Stimulated activated CD8-positive, alpha-beta memory T cell treated with anti-CD3 and anti-CD28 coated beads, Interleukin-7, amount 100 ng/mL, for 24 hours (primary cell): ENCODE results near the gene LIN28B.

Experiments
- DNase-seq: peaks from one replicate; pipeline ENCODE4 v3.0.0-alpha.2; 2020; ENCODE audit warnings: low read depth

Gene LIN28B

GRCh38 chr6:105014954-105015353, 58.0 kb downstream of the LIN28B start:
- no peak for DNase-seq

GRCh38 chr6:105015482-105015881, 58.6 kb downstream of the LIN28B start:
- no peak for DNase-seq

- no peak for DNase-seq
Measured at GRCh38 chr6:105019285-105019684, 62.4 kb downstream of the LIN28B start.

- DNase-seq = no peak
Measured at GRCh38 chr6:105021399-105021798, 64.5 kb downstream of the LIN28B start.

GRCh38 chr6:105022416-105022815, 65.5 kb downstream of the LIN28B start:
- no peak for DNase-seq

GRCh38 chr6:105024803-105025202, 67.9 kb downstream of the LIN28B start:
- DNase-seq = no peak

GRCh38 chr6:105028898-105029297, 72.0 kb downstream of the LIN28B start:
- no peak for DNase-seq

- no peak for DNase-seq
Measured at GRCh38 chr6:105029581-105029980, 72.7 kb downstream of the LIN28B start.

GRCh38 chr6:105034470-105034869, 77.6 kb downstream of the LIN28B start:
- DNase-seq = no peak

GRCh38 chr6:105035299-105035698, 78.4 kb downstream of the LIN28B start:
- DNase-seq = no peak

GRCh38 chr6:105036351-105036750, 79.4 kb downstream of the LIN28B start:
- DNase-seq = no peak

GRCh38 chr6:105038259-105038658, 81.4 kb downstream of the LIN28B start:
- no peak for DNase-seq

GRCh38 chr6:105041880-105042279, 85.0 kb downstream of the LIN28B start:
- DNase-seq = no peak

GRCh38 chr6:105042648-105043047, 85.7 kb downstream of the LIN28B start:
- no peak for DNase-seq

- DNase-seq = no peak
Measured at GRCh38 chr6:105043979-105044378, 87.1 kb downstream of the LIN28B start.

GRCh38 chr6:105045526-105045925, 88.6 kb downstream of the LIN28B start:
- DNase-seq = no peak

- DNase-seq = no peak
Measured at GRCh38 chr6:105051941-105052471, 95.1 kb downstream of the LIN28B start.

- no peak for DNase-seq
Measured at GRCh38 chr6:105056646-105057045, 99.7 kb downstream of the LIN28B start.

- DNase-seq = no peak
Measured at GRCh38 chr6:105057160-105057559, 100.3 kb downstream of the LIN28B start.

- DNase-seq = no peak
Measured at GRCh38 chr6:105058316-105058715, 101.4 kb downstream of the LIN28B start.

GRCh38 chr6:105058846-105059245, 101.9 kb downstream of the LIN28B start:
- no peak for DNase-seq

GRCh38 chr6:105066233-105066632, 109.3 kb downstream of the LIN28B start:
- no peak for DNase-seq

GRCh38 chr6:105066836-105067235, 109.9 kb downstream of the LIN28B start:
- no peak for DNase-seq

GRCh38 chr6:105067329-105067728, 110.4 kb downstream of the LIN28B start:
- DNase-seq = no peak

GRCh38 chr6:105068407-105068806, 111.5 kb downstream of the LIN28B start:
- DNase-seq = no peak
